WI38 (cell line): ENCODE results near the gene ATF1.
"Not testable (repeated sequence)": the region's sequence is repeated elsewhere in the genome, so short reads cannot be mapped to it uniquely, and the experiment has no call there.

Source experiments
- H3K4me3 ChIP-seq: 2 replicates; pipeline ENCODE4 v1.5.1; 2011; ENCODE audit warnings: low read depth, mild to moderate bottlenecking, control low read depth, low read length
- TF ChIP-seq, protein P1 (sequence below): IDR thresholded peaks from 2 replicates; pipeline ENCODE4 v1.5.1; 2012; ENCODE audit warnings: low read depth, mild to moderate bottlenecking, control low read depth, low read length

Gene ATF1

DNA sequence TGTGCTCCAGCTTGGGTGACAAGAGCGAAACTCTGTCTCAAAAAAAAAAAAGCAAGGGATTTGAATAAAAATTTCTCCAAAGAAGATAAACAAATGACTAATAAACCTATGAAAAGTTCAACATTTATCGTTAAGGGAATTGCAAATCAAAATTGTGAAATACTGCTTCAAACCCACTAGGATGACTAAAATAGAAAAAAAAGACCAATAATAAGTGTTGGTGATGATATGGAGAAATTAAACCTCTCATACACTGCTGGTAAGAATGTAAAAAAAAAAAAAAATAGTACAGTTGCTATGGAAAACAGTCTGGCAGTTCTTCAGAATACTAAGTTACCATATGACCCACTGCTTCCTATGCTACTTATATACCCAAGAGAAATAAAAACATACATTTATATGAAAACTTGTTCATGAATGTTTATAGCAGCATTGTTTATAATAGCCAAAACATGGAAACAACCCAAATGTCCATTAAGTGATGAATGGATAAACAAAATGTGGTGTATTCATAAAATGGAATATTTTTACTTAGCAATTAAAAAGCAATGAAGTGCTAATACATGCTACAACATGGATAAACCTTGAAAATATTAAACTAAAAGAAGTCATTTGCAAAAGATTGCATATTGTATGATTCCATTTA, 39.5 kb downstream of the ATF1 start:
- H3K4me3 ChIP-seq, result no peak overlapping the region
- TF ChIP-seq, protein P1, sequence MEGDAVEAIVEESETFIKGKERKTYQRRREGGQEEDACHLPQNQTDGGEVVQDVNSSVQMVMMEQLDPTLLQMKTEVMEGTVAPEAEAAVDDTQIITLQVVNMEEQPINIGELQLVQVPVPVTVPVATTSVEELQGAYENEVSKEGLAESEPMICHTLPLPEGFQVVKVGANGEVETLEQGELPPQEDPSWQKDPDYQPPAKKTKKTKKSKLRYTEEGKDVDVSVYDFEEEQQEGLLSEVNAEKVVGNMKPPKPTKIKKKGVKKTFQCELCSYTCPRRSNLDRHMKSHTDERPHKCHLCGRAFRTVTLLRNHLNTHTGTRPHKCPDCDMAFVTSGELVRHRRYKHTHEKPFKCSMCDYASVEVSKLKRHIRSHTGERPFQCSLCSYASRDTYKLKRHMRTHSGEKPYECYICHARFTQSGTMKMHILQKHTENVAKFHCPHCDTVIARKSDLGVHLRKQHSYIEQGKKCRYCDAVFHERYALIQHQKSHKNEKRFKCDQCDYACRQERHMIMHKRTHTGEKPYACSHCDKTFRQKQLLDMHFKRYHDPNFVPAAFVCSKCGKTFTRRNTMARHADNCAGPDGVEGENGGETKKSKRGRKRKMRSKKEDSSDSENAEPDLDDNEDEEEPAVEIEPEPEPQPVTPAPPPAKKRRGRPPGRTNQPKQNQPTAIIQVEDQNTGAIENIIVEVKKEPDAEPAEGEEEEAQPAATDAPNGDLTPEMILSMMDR, result no peak

DNA sequence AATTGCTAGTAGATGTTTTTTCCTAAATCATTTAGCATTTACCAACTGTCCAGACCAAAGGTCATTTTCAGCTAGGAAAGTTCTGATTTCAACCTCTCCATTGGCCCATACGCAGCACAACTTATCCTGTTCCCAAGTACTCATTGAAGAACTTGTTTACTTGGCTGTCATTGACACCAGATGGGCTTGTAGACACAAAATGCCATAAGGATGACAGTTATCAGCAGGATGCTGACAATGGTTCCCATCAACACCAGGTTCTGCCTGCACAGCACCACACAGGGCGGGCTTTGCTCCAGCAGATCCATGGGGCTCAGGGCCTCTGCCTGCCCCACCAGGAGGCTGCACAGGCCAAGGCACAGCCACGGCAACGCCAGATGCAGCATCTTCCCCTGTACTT, 42.3 kb downstream of the ATF1 start:
- TF ChIP-seq, protein P1, result no peak
- no peak overlapping the region for H3K4me3 ChIP-seq

DNA sequence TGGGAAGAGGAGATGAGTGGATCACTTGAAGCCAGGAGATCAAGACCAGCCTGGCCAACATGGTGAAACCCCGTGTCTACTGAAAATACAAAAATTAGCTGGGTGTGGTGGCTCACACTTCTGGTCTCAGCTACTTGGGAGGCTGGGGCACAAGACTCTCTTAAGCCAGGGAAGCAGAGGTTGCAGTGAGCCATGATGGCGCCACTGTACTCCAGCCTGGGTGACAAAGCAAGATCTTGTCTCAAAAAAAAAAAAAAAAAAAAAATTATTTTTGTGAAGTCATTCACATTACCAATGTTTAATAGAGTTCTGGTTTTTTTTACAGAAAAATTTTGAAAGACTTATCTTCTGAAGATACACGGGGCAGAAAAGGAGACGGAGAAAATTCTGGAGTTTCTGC, 45.2 kb downstream of the ATF1 start:
- H3K4me3 ChIP-seq, result not testable (repeated sequence)

DNA sequence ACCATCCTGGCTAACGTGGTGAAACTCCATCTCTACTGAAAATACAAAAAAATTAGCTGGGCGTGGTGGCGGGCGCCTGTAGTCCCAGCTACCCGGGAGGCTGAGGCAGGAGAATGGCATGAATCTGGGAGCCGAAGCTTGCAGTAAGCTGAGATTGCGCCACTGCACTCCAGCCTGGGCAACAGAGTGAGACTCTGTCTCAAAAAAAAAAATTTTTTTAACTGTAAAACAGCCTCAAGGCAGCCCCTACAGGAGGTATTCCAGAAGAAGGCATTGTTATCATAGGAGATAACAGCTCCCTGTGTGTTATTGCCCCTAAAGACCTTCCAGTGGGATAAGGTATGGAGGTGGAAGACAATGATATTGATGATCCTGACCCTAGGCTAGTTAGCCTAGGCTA, 51.0 kb downstream of the ATF1 start:
- H3K4me3 ChIP-seq, result not testable (repeated sequence)

DNA sequence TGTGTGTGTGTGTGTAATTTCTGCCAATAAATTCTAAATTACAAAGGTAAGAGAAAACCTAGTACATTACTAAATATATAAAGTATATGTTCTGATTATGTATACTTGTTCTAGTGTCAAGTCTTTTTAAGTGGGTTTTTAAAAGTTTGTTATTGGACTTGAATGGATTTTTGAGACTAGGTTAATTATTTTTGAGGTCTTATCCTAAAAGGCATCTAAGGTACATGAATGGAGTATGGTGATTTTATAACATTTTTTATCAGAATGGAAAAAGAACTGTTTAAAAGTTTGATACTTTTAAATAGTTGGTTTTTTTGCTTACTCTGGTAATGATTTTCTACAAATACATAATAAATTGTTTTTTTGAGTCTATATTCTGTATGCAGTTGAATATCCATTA, 56.3 kb downstream of the ATF1 start:
- TF ChIP-seq, protein P1, result no peak
- no peak overlapping the region for H3K4me3 ChIP-seq

DNA sequence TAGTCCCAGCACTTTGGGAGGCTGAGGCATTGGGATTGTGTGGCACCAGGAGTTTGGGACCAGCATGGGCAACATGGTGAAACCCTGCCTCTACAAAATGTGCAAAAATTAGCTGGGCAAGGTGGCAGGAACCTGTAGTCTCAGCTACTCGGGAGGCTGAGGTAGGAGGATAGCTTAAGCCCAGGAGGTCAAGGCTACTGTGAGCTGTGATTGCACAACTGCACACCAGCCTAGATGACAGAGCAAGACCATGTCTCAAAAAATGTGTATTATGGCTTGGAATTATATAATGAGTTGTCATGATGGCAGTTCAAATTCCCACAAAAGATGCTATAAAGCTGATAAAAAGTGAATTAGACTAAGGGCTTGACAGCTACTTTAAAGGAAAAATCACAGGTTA, 58.2 kb downstream of the ATF1 start:
- no peak overlapping the region for H3K4me3 ChIP-seq
- TF ChIP-seq, protein P1, result no peak

DNA sequence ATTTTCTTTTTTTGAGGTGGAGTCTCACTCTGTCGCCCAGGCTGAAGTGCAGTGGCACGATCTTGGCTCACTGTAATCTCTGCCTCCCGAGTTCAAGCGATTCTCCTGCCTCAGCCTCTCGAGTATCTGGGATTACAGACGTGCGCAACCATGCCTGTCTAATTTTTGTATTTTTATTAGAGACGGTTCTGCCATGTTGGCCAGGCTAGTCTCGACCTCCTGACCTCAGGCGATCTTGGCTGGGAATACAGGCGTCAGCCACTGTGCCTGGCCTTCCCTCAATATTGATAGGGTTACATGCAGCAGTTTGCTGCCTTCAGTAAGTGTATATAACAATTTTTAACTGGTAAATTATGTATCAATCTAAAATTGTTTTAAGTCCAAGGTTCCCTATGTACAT, 59.8 kb downstream of the ATF1 start:
- not testable (repeated sequence) for H3K4me3 ChIP-seq

DNA sequence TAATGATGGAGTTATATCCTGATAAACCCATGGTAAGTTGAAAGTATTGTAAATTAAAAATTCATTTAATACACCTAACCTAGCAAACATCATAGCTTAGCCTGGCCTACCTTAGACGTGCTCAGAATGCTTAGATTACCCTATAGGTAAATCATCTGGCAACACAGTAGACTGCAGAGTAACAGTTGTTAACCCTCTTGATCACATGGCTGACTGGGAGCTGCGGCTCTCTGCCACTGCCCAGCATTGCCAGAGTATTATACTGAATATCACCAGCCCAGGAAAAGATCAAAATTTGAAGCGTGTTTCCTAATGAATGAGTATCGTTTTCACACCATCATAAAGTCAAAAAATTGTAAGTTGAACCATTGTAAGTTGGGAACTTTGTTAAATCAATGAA, 61.0 kb downstream of the ATF1 start:
- H3K4me3 ChIP-seq, result no peak overlapping the region
- TF ChIP-seq, protein P1, result no peak

DNA sequence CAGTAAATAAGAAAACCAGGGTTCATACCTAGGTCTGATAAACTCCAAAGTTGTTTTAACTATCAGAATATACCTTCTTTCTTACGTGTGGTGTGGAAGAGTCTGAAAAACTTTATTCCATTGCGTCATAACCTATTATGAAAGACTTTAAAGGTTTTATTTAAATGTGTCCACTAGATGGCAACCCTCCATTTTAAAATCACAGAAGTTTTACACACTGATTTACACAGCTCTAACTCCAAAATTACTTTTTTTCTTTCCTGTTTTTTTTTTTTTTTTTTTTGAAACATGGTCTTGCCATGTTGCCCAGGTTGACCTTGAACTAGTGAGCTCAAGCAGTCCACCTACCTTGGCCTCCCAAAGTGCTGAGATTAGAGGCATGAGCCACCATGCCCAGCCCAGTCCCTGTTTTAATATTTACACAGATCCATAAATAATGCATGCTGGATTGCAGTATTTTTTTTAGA, 61.5 kb downstream of the ATF1 start:
- TF ChIP-seq, protein P1, result no peak
- H3K4me3 ChIP-seq, result no peak overlapping the region
